GM23248 (cell line): ENCODE measurements around the gene SPDYE1.
"Not testable (repeated sequence)": the region's sequence is repeated elsewhere in the genome, so short reads cannot be mapped to it uniquely, and the experiment has no call there.

Experiments used
- EZH2 ChIP-seq: fragments of 200-600 bp; sonication (generic); IDR thresholded peaks from 2 replicates; pipeline ENCODE4 v1.6.1; 2018; ENCODE audit warnings: antibody characterized with exemption, mild to moderate bottlenecking; ENCODE audit not compliant: insufficient read depth, poor library complexity, severe bottlenecking
- EZH2phosphoT487 ChIP-seq: fragments of 200-600 bp; sonication (generic); IDR thresholded peaks from 2 replicates; pipeline ENCODE4 v1.6.1; 2018; ENCODE audit warnings: antibody characterized with exemption, moderate library complexity, mild to moderate bottlenecking, low read depth; ENCODE audit not compliant: insufficient read depth

GRCh38 chr7:43978102-43978501 lies 19.6 kb upstream of the SPDYE1 start:
- not testable (repeated sequence) for TF ChIP-seq EZH2phosphoT487, EZH2
